Endometrial microvascular endothelial cells (primary cell): ENCODE results near the gene ERBB4. TPM values are rescaled to one million over a fixed set of nuclear protein-coding genes. Genes with fewer than 3 reads are reported as not detected.

ENCODE experiments used
- in situ Hi-C: cut with HindIII; loops from 2 replicates; pipeline ENCODE4 v1.10.0; 2017; ENCODE audit warnings: low sequenced_read_pairs, low pct_unique_long_range_greater_than_20kb; ENCODE audit errors: inconsistent ontology term
- total RNA-seq: library from RNA; depleted of rRNA; stranded (reverse); fragments of >200 nt; gene quantifications from one replicate; pipeline ENCODE4 v1.2.3, GENCODE V29; 2015; ENCODE audit errors: inconsistent ontology term

ERBB4 gene
- total RNA-seq, 1 donor from 2014 or later, result not detected

GRCh38 chr2:212337486-212338343, 200.9 kb downstream of the ERBB4 start:
- in situ Hi-C loops, result no loop called here

GRCh38 chr2:212337036-212337435, 201.6 kb downstream of the ERBB4 start:
- in situ Hi-C loops, result no loop called here

- in situ Hi-C loops, result no loop called here
Measured at GRCh38 chr2:212330263-212330662, 208.3 kb downstream of the ERBB4 start.

DNA sequence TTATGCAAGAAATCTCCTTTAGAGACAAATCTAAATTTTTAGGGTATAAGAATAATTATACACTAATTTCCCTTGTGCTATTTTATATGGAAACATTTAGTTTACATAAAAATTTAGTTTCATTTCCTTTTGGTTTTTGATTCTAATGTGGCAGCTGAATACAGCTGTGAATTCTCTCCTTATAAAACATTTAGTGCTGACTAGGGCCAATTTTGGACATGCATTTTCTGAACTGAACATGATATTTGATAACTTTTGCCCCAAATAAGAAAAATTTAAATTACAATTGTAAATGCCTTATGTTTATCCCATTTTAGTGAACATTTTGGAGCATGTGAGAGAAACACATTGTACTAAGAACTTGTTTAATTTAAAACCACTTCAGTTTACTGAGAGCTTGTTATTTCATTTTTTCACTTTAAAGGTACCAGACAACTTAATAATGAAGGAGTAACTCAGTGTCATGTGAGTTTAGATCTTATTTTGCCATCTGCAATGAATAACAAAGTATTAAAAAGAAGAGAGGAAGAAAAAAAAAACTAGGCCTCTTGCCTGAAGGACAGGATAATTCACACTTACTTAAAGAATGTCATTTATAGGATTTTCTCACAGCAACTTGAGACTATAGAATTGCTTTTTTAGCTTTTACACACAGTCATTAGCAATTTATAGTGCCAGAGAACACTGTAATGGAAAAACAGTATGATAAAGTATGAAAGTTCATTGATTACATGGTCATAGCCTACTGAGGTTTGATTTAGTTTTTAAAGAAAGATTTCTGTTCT, 209.7 kb downstream of the ERBB4 start:
- in situ Hi-C loops, result no loop called here

DNA sequence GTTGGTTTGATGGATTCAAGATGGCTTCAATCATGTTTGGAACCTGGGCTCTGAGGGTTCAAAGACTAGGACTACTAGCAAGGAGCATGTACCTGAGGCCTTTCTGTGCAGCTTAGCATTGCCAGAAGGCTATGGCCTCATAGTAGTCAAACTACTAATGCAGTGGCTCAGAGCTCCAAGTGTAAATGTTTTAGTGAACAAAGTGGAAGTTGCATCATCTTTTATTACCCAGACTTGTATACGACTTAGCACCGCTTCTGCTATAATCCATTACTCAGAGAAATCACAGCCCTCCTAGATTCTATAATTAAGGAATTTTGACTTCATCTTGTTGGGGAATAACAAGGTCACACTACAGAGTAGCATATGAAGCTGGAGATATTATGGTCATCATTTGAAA, 210.5 kb downstream of the ERBB4 start:
- in situ Hi-C loops, result no loop called here

DNA sequence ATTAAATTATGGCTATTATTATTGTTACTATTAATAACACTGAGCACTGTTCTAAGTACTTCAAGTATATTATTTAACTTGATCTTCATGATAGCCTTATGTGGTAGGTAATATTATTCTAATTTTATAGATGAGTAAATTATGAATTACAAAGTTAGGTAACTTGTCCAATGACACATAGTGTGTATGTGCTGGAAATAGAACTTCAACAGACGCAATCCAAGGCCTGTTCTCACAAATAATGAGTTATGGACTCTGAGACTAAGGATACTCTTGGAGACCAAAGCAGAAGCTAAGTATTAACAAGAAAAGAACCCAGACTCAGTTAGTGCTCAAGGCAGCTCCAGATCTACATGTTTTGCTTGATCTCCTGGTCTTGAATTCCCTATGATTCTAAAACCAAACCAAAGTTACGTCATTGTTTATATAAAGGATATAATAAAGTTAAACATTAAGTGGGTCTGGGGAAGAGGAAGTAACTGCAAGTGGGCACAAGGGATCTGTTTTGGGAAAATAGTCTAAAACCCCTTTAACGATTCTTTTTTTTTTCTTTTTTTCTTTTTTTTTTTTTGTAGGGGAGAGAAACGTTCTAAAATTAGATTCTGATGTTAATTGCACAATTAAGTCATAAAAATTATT, 211.3 kb downstream of the ERBB4 start:
- in situ Hi-C loops, result no loop called here

- in situ Hi-C loops, result no loop called here
Measured at GRCh38 chr2:212318636-212319035, 220.0 kb downstream of the ERBB4 start.

- in situ Hi-C loops, result no loop called here
Measured at GRCh38 chr2:212314680-212315079, 223.9 kb downstream of the ERBB4 start.

GRCh38 chr2:212311807-212312404, 226.7 kb downstream of the ERBB4 start:
- in situ Hi-C loops, result no loop called here

- in situ Hi-C loops, result no loop called here
Measured at GRCh38 chr2:212299943-212300342, 238.7 kb downstream of the ERBB4 start.

DNA sequence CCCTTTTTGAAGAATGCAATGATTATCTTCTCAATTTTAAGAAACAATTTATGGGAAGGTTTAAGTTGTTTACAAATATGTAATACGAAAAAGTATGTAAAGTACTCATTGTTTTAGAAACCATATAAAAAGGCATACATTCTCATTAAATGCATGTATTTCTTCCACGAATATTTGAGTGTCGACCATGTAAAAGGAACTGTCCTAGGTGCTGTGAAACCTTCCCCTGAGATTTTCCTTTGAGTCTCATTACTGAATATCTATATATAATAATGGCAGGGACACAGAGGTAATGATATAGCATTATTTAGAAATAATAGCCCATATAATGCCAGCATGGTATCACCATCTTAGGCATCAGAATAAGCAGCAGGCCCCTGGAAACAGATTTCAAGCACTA, 239.3 kb downstream of the ERBB4 start:
- in situ Hi-C loops, result no loop called here

GRCh38 chr2:212295571-212295970, 243.0 kb downstream of the ERBB4 start:
- in situ Hi-C loops, result no loop called here

- in situ Hi-C loops, result no loop called here
Measured at GRCh38 chr2:212294816-212295215, 243.8 kb downstream of the ERBB4 start.

DNA sequence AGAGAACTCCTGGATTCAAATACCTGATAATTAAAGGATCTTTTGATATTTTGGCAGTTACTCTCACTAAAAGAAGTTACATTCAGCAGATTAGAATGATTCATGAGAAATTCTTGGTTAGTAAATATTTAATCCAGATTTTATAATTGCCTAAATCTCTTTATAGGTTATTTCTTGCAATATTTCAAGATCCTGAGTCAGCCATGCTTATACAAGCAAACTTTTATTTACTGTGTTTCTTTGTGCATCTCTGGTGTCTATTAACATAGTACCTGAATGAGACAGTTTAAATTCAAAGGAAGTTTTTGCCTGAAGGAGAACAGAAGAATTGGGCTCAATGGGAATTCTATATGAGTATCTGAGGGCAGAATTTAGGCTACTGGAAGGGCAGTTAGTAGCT, 249.3 kb downstream of the ERBB4 start:
- in situ Hi-C loops, result no loop called here

GRCh38 chr2:212288308-212288707, 250.3 kb downstream of the ERBB4 start:
- in situ Hi-C loops, result no loop called here

- in situ Hi-C loops, result no loop called here
Measured at GRCh38 chr2:212284166-212284565, 254.4 kb downstream of the ERBB4 start.

GRCh38 chr2:212282671-212283261, 255.8 kb downstream of the ERBB4 start:
- in situ Hi-C loops, result no loop called here

DNA sequence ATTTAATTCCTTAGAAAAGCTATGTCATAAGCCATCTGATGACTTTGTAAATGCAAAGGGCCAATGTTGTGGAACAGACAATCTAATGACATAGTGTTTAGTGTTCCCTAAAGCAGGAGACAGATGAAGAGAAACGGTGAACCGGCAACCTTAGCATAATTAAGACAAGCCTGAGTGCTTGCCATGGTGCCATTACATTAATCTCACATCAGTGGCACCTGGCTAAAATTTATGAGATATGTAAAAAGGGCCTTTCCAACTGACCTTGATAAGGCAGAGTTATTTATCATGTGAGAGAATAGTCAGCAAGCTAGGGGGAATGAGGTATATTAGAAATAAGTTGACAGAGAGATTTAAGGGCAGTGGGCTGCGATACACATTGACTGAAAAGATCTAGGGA, 261.8 kb downstream of the ERBB4 start:
- in situ Hi-C loops, result no loop called here

GRCh38 chr2:212274215-212274614, 264.4 kb downstream of the ERBB4 start:
- in situ Hi-C loops, result no loop called here
